Activated CD4-positive, CD25-positive, alpha-beta regulatory T cell (primary cell): Measurements from ENCODE around the gene STT3B.

Experiments
- DNase-seq, 4 experiments: peaks; one replicate each; lab custom pipeline; 2025; lab: John Stamatoyannopoulos, UW

Gene STT3B

DNA sequence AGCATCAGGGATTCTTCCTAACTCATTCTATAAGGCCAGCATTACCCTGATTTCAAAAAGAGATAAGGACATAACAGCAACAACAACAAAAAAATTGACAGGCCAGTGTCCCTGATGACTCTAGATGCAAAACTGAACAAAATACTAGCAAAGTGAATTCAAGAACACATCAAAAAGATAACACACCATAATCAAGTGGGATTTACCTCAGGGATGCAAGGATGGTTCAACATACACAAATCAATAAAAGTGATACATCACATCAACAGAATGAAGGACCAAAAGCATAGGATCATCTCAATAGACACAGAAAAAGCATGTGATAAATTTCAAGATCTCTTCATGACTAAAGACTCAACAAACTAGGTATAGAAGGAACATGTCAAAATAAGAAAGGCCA, 119.6 kb downstream of the STT3B start:
- no peak for DNase-seq

DNA sequence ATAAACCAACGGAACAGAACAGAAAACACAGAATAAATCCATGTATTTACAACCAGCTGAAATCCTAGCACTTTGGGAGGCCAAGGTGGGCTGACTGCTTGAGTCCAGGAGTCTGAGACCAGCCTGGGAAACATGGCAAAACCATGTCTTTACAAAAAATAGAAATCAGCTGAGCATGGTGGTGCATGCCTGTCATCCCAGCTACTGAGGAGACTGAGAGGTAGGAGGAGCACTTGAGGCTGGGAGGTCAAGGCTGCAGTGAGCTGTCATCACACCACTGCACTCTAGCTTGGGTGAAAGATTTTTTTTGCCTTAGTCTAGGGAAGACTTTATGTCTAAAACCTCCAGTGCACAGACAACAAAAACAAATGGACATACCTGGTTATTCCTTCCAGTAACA, 120.7 kb downstream of the STT3B start:
- no peak for DNase-seq

DNA sequence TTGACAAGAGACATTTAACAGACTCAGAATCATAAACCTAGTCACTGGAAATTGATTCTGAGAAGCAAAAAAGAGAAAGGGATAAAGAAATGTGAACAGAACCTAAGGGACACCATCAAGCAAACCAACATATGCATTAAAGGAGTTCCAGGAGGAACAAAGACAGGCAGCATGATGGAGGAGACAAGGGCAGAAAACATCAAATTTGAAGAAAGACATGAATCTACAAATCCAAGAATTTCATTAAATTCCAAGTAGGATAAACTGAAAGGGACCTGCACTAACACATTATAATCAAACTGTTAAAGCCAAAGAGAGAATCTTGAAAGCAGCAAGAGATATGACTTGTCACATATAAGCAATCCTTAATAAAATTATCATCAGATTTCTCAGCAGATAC, 122.3 kb downstream of the STT3B start:
- no peak for DNase-seq

DNA sequence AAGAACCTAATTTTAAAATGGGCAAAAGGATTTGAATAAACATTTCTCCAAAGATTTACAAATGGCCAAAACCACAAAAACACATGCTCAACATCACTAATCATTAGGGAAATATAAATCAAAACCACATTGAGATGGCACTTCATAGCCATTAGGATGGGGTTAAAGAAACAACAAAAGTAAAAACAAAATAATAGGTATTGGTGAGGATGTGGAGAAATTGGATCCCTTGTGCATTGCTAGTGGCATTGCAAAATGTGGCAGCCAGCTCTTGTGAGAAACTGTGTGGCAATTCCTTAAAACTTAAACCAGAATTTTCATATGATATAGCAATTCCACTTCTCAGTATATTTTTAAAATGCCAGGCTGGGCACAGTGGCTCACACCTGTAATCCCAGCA, 126.5 kb downstream of the STT3B start:
- DNase-seq = no peak

DNA sequence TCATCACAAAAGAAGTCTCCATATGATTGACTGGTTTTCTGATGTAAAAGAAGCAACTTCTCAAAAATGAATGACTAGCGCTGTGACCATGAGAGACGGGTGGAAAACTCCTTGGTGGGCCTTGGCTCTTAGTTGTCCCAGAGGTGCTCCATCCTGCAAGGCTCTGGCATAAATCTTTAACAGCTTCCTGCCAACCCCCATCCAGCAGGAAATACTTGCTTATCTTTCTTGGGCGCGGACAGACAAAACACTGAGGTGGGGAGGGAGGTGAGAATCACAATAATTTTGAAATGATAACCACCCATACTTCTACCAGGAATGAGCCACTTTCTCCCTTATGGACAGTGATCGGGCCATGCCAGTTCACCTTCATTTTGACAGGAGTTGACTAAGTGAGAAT, 128.6 kb downstream of the STT3B start:
- no peak for DNase-seq

DNA sequence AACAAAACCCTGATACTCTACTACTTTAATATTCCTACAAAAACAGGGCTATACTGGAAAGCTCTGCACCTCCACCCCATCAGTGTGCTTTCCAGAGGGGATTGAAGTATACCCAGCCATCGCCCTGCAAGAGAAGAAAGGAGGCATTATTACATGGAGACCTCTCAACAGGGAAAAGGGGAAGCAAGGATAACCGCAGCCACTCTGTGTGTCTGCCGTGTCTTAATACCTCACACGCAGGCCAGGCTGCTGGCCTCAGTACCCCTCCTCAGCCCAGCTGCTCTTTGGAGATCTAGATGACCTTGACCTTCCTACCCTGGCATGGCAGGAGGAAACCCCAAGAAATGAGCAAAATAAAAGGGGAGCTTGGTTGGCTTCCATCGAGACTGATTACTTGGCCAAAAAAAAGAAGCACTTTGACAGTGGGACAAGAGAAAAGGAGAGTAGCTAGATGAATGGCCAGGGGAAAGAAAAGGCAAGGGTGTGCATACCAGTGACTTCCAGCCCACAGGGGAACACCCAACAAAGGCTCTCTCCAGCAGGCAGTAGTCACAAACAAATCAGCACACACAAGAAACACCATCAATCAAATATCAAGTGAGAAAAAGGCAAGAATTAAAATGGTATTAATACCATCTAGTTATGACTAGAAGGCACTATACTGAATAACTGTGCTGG, 129.4 kb downstream of the STT3B start:
- no peak for DNase-seq

DNA sequence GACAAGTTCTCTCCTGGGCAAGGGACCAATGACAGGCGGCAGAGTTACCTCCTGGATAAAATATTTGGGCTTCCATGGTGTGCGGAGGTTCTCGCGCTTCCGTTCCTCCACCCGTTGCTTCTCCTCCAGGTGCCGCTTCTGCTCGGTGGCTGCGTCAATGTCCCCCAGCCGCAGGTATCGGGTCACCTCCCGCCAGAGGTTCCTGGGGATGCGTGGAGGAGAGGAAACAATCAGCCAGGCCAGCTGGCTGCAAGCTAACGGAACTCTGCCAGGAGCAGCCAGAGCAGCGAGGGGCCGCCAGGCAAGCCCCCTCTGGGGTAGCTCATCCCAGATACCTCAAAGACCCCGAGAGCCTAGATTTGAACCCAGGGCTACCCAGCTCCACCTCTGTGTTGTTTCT, 131.3 kb downstream of the STT3B start:
- DNase-seq = no peak

DNA sequence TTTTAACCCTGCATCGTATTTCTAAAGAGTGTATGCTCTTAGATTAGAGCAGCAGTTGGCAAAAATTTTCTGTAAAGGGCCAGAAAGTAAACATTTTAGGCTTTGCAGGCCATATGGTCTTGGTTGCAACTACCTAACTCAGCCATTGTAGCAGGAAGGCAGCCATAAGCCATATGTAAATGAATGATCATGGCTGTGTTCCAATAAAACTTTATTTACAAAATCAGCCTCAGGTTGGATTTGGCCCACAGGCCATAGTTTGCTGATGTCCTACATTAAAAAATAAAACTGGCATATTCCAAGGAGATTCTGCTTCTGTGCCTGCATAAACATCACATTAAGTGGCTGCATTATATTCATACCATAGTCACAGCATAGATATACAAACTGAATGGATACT, 134.9 kb downstream of the STT3B start:
- DNase-seq = no peak

DNA sequence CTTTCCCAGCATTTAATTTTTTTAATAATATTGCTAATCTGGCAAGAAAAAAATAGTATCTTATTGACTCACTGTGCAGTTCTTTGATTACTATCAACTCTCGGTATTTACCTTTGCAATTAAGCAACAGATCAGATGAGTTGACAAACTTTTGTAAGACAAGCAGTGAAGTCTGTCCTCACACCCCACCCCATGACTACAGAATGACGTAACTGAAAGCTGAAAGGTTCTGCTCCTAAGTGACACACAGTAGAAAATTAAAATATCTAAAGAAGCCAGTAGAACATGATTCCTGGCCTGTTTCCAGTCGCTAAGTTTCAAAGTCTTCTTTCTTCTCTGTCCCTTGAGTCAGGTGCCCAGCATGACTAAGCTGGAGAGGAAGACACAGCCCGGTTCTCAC, 135.5 kb downstream of the STT3B start:
- DNase-seq = no peak

DNA sequence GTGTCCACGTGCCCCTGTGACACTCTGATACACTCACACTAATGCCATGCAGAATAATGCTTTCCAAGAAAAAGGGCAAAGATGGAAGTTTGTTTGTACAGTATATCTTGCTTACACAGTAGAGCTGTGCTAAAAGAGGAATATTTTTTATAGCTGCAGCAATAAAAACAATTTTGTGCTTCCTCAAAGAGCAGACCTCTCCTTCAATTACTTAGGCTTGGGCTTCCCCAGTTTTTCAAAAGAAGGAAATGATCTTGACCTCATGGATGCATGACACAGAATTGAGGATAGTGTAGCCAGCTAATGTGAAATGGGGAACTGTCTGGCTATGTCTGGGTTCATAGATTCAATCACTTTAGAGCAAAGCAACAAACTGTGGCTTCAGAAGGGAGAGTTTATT, 137.4 kb downstream of the STT3B start:
- DNase-seq = no peak

DNA sequence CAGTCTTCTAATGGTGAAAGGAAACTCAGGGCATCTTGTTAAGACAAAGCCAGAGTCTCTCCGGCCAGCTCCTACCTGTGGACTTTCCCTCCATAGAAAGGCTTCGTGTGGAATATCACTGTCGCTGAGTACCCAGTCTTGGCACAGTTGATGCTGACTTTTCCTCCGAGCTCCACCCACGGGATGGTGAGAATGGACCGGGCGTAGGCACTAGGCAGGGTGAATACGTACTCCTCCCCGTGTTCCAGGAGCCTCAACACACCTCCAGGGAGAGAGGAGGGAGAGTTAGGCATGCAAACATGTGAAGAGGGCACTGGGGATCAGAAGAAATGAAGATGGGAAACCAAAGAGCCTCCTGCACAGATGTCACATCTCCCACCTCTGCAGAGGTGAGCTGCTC, 138.0 kb downstream of the STT3B start:
- DNase-seq = no peak

DNA sequence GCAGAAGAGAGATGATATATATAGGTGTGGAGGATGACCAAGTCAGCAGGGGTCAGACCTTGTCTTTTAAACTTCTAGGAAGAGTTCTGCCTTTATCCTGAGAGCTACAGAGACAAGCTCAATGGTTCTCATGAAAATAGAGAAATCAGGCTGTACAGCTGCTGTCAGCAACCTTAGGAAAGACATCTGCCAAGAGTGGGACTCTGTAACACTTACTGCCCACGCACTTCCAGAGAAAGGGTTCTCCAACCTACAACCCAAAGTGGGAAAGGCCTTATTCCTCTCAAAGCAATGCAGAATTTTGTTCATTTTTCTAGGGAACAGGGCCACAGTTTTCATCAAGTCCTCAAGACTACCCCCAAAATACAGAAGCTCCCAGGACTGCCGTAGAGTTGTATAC, 138.7 kb downstream of the STT3B start:
- no peak for DNase-seq

DNA sequence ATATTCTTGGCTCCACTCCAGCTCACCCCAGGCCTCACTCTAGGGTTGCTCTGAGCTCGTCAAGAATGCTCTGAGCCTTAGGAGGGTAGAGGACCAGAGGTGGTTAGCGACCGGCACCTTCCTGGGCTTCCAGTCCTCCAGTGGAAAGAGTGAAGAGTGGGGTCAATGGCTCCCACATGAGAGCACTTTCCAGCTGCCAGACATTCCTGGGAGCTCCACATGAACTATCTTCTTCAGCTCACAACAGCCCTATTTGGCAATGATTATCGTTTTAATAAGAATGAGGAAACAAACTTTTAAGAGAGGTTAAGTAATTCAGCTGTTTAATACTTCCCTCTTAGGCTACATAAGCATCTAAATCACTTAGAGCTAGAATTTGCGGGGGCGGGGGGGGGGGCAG, 139.3 kb downstream of the STT3B start:
- DNase-seq = no peak

DNA sequence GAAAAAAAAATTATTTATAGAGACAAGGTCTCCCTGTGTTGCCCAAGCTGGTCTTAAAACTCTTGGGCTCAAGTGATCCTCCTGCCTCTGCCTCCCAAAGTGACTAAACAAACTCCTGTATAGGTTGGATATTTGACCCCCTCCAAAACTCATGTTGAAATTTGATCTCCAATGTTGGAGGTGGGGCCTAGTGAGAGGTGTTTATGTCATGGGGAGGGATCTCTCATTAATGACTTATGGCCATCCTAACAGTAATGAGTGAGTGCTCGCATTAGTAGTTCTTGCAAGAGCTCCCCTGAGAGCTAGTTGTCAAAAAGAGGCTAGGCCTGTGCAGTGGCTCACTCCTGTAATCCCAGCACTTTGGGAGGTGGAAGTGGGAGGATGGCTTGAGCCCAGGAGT, 141.2 kb downstream of the STT3B start:
- DNase-seq = no peak

DNA sequence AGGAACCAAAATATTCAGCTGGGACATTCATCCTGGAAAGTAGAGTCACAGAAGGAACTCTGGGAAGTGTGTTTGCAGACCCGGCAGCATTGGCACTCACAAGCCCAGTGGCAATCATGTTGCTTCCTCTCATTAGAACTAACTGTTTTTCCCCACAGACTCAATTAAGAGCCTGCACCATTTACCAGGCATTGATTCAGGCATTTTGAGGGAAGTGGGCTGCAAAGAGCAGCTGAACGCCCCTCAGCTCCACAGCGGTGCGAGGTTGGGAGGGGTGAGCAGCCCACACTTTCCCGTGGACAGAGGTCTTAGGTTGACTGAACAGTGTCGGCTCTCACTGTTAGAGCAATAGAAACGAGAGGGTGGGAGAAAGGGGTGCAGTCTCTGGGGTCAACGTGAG, 143.8 kb downstream of the STT3B start:
- DNase-seq = no peak

DNA sequence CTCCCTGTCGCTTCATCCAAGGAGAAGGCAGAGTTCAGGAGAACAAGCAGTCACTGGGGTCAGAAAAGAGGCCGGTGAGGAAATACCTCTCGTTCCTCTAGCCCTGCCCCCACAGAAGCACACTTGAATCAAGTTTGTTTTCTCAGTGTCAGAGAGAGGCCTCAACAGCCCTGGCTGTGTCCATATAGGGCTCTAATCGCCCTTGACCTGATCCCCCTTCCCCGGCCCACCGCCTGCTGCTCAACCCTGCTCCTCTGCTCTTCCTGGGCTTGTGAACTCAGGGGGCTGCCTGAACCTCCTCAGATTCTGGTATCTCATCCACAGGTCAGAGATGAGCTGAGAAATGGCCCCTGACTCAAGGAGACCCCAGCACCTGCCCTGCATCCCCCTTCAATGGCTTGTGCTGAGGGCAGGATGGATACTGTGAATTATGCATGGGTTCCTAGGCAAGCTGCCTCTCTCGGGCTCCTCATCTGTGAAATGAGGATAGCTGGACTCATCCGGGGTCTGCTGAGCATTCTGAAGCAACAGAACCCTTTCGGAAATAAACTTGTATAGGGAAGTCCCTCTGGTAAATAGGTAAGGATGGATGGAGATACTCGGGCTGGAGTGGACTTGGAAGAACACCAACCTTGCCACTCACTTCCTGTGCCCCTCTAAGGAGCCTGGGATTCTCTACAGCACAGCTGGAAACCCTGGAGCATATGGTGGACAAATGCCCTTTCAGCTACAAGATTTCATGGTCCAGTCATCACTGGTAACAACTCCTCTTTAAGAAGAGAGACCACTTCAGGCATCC, 147.5 kb downstream of the STT3B start:
- DNase-seq = no peak
